ENCODE results near the gene ZBTB21. TPM values are rescaled to one million over a fixed set of nuclear protein-coding genes. Genes with fewer than 3 reads are reported as not detected.

Gene ZBTB21
- polyA plus RNA-seq, 2 of the 4 experiments (the other 2 are of a cell fraction): 5.4 to 13.1 TPM

GRCh38 chr21:41987310-41987709 lies 22.9 kb downstream of the ZBTB21 start:
- TF ChIP-seq SMC3 (IDR thresholded peaks at IDR 0.05) (no peak), MAFK (IDR thresholded peaks at IDR 0.05; ENCODE audit: partially characterized antibody) (peak; percentile 77)
- no peak for FAIRE-seq

GRCh38 chr21:41985662-41986416 lies 24.3 kb downstream of the ZBTB21 start:
- Histone ChIP-seq H3K27ac (no peak overlapping the region), H3K4me2 (no peak overlapping the region), H3K4me1 (no peaks in the 10 kb centered on the region), H3K4me3 (no peak overlapping the region), H3K9me3 (no peaks in the 10 kb centered on the region)
- ChIA-PET CTCF (interaction anchor here (0.6 kb wide), 1 partner anchor 129 kb away, joined by 3 read pairs; no protein-coding TSS in a partner anchor), POLR2A (no interaction called here)
- FAIRE-seq: no peak
- TF ChIP-seq CEBPB (IDR thresholded peaks at IDR 0.05): no peak
- no peak for TF ChIP-seq BHLHE40 (IDR thresholded peaks at IDR 0.05; ENCODE audit: low read depth, low read length)
- no peak for TF ChIP-seq RAD21 (conservative IDR thresholded peaks at IDR 0.05 in 1 of 2, IDR thresholded peaks at IDR 0.05 in 1 of 2)
- TF ChIP-seq, protein P1, sequence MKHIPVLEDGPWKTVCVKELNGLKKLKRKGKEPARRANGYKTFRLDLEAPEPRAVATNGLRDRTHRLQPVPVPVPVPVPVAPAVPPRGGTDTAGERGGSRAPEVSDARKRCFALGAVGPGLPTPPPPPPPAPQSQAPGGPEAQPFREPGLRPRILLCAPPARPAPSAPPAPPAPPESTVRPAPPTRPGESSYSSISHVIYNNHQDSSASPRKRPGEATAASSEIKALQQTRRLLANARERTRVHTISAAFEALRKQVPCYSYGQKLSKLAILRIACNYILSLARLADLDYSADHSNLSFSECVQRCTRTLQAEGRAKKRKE (CRISPR knock-in tag; IDR thresholded peaks at IDR 0.05; ENCODE audit: low read depth): no peak
- no peak for TF ChIP-seq CHD2 (IDR thresholded peaks at IDR 0.05; ENCODE audit: low read length, partially characterized antibody)
- TF ChIP-seq HOXA7 (CRISPR knock-in tag; IDR thresholded peaks at IDR 0.05): no peak
- TF ChIP-seq MYC (IDR thresholded peaks at IDR 0.05; ENCODE audit: borderline replicate concordance, low read length): no peak
- no peak for TF ChIP-seq BCL3 (IDR thresholded peaks at IDR 0.05)
- no peak for TF ChIP-seq RCOR1 (IDR thresholded peaks at IDR 0.05; ENCODE audit: low read depth, low read length)
- TF ChIP-seq ZNF302 (CRISPR knock-in tag; IDR thresholded peaks at IDR 0.05): no peak
- no peak for TF ChIP-seq JUNB (IDR thresholded peaks at IDR 0.05)
- no peak for TF ChIP-seq NFE2L2 (conservative IDR thresholded peaks at IDR 0.05; ENCODE audit: low read length)
- no peak for TF ChIP-seq CHD4 (IDR thresholded peaks at IDR 0.05; ENCODE audit: borderline replicate concordance)
- DNase-seq (ENCODE audit: low read depth in 1 of 2, low spot score in 1 of 2): no peak
- no peak for ATAC-seq
- WGBS (ENCODE audit: missing lambda C conversion rate): 83% methylated on average over 6 of the region's 6 CpGs

More at GRCh38 chr21:41987310-41987709, 22.9 kb downstream of the ZBTB21 start:
- Histone ChIP-seq H3K4me2 (no peak overlapping the region), H3K4me1 (no peaks in the 10 kb centered on the region), H3K4me3 (no peak overlapping the region), H3K9me3 (no peaks in the 10 kb centered on the region), H3K27ac (no peak overlapping the region)
- no peak for ATAC-seq
- no peak for DNase-seq (ENCODE audit: low read depth in 1 of 2, low spot score in 1 of 2)
- 90% methylated on average over 3 of the region's 3 CpGs for WGBS (ENCODE audit: missing lambda C conversion rate)
- CTCF ChIA-PET: no interaction called here
- POLR2A ChIA-PET: no interaction called here

GRCh38 chr21:41983229-41983628 lies 26.9 kb downstream of the ZBTB21 start:
- H3K4me1 ChIP-seq: no peaks in the 10 kb centered on the region
- H3K4me2 ChIP-seq: no peak overlapping the region
- WGBS (ENCODE audit: missing lambda C conversion rate): 46% methylated on average over 1 of the region's 1 CpG
- no peak for TF ChIP-seq REST (IDR thresholded peaks at IDR 0.05)
- no peak for TF ChIP-seq RCOR1 (IDR thresholded peaks at IDR 0.05; ENCODE audit: low read depth, low read length)
- no peak for TF ChIP-seq BCL3 (IDR thresholded peaks at IDR 0.05)
- TF ChIP-seq ZC3H11A (IDR thresholded peaks at IDR 0.05): no peak
- TF ChIP-seq CBX8 (IDR thresholded peaks at IDR 0.05): no peak
- TF ChIP-seq MAX (IDR thresholded peaks at IDR 0.05): no peak
- TF ChIP-seq HDAC2 (IDR thresholded peaks at IDR 0.05): no peak
- TF ChIP-seq, protein P2, sequence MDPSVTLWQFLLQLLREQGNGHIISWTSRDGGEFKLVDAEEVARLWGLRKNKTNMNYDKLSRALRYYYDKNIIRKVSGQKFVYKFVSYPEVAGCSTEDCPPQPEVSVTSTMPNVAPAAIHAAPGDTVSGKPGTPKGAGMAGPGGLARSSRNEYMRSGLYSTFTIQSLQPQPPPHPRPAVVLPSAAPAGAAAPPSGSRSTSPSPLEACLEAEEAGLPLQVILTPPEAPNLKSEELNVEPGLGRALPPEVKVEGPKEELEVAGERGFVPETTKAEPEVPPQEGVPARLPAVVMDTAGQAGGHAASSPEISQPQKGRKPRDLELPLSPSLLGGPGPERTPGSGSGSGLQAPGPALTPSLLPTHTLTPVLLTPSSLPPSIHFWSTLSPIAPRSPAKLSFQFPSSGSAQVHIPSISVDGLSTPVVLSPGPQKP (IDR thresholded peaks at IDR 0.05; ENCODE audit: low read depth, low read length): no peak
- no peak for TF ChIP-seq EP300 (IDR thresholded peaks at IDR 0.05)
- no peak for TF ChIP-seq KDM1A (IDR thresholded peaks at IDR 0.05; ENCODE audit: low read depth)
- no peak for TF ChIP-seq E2F6 (IDR thresholded peaks at IDR 0.05; ENCODE audit: borderline replicate concordance, low read depth)
- POLR2A ChIA-PET: no interaction called here
- DNase-seq (ENCODE audit: low read depth in 1 of 2, low spot score in 1 of 2) (no peak), FAIRE-seq (no peak), ATAC-seq (no peak)
- H3K27ac ChIP-seq: no peak overlapping the region
- H3K4me3 ChIP-seq: no peak overlapping the region
- peaks cover 9% of the 10 kb centered on the region; the same call in 1 of the 3 replicates for H3K9me3 ChIP-seq
- CTCF ChIA-PET: interaction anchor here (0.8 to 1.5 kb wide), 2 partner anchors 39 to 125 kb away, joined by 3 to 5 read pairs; no protein-coding TSS in a partner anchor

Data from A549 (cell line).